HEK293 (cell line): ENCODE results near the gene KBTBD4.

Source experiments
- ELK4 ChIP-seq: IDR thresholded peaks from 2 replicates; pipeline ENCODE4 v1.6.1; 2011; ENCODE audit warnings: mild to moderate bottlenecking, low read depth, low read length, borderline replicate concordance
- ZBTB26 ChIP-seq: fragments of 450-650 bp; formaldehyde crosslinking; optimal IDR thresholded peaks from 2 replicates; pipeline ENCODE3; 2016; ENCODE audit warnings: missing biosample characterization, mild to moderate bottlenecking, missing genetic modification characterization
- ZNF214 ChIP-seq: fragments of 450-650 bp; formaldehyde crosslinking; IDR thresholded peaks from 2 replicates; pipeline ENCODE4 v1.5.1; 2017; ENCODE audit warnings: missing biosample characterization, mild to moderate bottlenecking, missing genetic modification characterization, borderline replicate concordance
- ZNF600 ChIP-seq: fragments of 450-650 bp; formaldehyde crosslinking; IDR thresholded peaks from 2 replicates; pipeline ENCODE4 v1.5.1; 2016; ENCODE audit warnings: missing biosample characterization, missing genetic modification characterization
- ZNF843 ChIP-seq: fragments of 450-650 bp; formaldehyde crosslinking; IDR thresholded peaks from 2 replicates; pipeline ENCODE4 v1.5.1; 2016; ENCODE audit warnings: missing biosample characterization, missing genetic modification characterization

GRCh38 chr11:47571357-47571729 lies 7.4 kb downstream of the KBTBD4 start:
- TF ChIP-seq ZNF214 (tag by site-specific recombination), result no peak
- TF ChIP-seq ZNF843 (tag by site-specific recombination), result no peak
- no peak for TF ChIP-seq ZBTB26 (tag by site-specific recombination)
- no peak for TF ChIP-seq ZNF600 (tag by site-specific recombination)
- no peak for TF ChIP-seq ELK4
